GM19238 (cell line): Measurements from ENCODE around the gene SMG6.
"Not testable (repeated sequence)": the region's sequence is repeated elsewhere in the genome, so short reads cannot be mapped to it uniquely, and the experiment has no call there.

Source experiments
- DNase-seq: peaks from one replicate; pipeline ENCODE4 v3.0.0; 2011; ENCODE audit warnings: low spot score; ENCODE audit not compliant: insufficient read length

Gene SMG6

DNA sequence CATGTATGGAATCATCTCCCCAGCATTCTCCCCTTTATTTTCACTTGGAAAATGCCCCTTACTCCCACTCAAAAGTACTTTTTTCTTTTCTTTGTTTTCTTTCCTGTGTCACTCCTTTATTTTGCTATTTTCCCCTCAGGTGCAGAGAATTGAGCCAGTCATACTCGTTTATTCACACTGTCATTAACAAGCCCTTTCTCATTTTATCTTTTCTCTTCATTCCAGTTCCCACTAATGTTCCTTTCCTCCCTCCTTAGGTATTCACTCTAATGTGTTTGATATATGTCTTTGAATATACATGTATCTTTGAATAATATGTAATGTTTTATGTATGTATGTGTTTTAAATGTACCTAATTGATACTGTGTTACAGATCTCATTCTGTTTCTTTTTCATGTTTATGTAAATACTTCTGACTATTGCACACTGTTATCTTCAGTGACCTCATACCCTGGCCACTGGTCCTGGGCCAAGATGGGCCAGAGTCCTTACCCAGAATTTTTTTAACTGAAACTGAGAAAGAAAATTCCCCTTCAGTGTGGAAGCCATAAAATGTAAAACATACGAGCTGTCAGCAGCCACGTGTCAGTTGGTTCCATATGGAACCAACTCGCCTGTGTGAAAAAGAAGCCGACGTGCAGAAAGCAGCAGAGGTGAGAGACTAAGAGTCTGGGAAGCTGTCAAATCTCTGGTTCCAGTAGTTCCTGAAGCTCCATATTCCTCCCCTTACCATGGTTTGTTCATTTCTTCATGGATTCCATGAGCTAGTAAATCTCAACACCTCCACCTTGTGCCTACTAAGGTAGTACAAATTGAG is 6.0 kb upstream of the SMG6 start:
- DNase-seq: no peak

DNA sequence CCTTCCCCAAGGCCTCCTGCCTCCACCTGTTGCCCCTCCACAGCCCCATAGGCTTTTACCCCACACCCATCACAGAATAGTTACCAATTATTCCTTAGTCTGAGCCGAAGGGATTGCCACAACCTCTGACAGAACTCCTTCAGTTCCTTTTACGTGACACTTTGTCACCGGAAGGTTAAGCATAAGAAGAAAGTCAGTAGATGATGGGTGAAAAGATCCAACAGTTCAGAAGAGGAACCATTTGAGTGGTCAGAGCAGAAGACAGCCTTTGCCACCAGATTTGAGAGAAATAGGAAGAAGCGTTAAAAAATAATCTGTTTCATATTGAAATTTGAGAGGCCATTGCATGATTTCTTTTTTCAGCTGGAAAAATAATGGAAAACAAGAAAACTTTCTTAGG is 1.3 kb upstream of the SMG6 start:
- DNase-seq: no peak

DNA sequence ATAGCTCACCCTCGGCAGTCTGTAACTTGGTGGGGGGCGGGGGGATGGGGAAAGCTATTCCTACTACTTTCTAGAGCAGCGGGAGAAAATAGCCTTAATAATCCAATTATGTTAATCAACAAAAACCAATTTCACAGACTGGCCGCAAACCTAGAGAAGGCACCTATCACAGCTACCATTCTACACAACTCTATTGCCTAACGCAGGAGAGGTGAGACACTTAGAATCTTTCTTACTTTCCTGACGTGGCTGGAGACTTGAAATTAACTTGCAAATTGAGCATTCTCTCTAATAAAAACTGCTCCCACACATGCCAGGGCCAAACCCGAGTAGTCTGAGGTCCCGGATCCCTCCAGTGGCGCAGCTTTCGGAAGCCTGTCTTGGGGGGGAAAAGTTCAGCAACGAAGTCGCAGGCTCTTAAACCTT is 794 bp downstream of the SMG6 start:
- DNase-seq: no peak

DNA sequence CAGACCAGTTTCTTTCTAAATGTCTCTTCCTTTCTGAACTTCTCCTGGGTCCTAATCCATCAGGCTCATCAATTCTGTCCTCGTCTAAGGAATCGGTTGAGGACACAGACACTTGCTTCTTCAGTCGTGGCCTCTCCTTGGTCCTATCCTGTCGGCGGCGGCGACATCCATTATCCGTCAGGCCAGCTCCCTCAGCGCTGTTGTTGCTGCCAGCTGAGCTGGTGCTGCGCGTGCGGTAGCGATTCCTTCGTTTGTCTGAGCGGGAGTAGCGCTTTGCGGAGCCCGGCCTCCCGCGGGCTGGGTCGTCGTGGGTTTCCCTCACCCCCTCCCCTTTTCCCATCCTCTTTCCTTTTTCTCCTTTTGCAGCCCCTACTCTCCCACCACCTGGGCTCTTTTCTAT is 3.8 kb downstream of the SMG6 start:
- no peak for DNase-seq

DNA sequence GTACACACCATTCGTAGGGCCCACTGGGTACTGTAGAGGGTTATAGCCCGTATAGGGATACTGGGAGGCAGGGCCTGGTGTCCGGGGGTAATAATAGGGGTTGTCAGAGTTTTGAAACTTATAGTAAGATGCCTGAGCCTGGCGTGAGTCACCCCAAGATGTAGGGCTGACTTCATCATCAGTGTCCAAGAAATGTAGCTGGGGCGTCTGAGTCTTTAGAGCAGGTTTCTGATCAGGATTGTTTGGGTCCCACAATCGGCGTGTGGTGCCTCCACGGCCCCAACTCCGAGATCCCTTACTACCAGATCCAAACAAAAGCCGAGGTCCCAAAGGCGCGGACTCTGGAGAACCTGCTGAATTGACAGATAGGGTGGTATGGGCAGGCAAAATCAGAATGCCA is 4.4 kb downstream of the SMG6 start:
- DNase-seq: no peak

DNA sequence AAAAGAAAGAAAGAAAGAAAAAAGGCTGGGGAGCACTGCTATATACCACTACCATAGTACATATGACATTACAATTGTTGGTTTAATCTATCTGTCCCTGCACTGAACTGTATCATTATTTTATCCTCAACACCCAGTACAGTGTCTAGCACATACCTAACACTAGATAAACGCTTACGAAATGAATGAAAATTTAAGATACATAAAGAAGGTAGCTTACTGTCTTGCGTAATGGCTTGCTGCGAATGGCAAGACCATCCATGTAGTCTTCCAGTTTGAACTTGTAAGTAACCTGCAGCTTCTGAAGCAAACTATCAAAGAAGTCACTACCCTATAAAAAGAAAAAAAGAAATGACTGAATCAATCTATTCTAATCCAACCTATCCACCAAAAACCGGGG is 6.6 kb downstream of the SMG6 start:
- no peak for DNase-seq

- no peak for DNase-seq
Observed at GRCh38 chr17:2295575-2295974, 8.0 kb downstream of the SMG6 start.

GRCh38 chr17:2292100-2292499 is 11.5 kb downstream of the SMG6 start:
- DNase-seq: no peak

DNA sequence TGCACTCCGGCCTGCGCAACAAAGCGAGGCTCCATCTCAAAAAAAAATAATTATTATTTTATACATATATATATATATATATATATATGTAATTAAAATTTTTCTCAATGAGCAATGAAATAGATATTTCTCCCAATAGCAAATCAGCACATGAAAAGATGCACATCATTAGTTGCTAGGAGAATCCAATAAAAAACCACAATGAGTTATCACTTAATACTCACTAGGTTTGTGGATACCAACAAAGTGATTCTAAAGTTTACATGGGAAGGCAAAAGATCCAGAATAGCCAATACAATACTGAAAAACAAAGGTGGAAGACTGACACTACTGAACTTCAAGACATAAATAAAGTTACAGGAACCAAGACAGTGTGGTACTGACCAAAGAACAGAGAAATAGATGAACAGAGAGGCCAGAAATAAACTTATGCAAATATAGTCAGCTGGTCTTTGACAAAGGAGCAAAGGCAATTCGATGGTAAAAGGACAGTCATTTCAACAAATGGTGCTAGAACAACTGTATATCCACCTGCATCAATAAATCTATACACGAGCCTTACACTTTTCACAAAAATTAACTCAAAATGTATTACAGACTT is 13.6 kb downstream of the SMG6 start:
- no peak for DNase-seq

DNA sequence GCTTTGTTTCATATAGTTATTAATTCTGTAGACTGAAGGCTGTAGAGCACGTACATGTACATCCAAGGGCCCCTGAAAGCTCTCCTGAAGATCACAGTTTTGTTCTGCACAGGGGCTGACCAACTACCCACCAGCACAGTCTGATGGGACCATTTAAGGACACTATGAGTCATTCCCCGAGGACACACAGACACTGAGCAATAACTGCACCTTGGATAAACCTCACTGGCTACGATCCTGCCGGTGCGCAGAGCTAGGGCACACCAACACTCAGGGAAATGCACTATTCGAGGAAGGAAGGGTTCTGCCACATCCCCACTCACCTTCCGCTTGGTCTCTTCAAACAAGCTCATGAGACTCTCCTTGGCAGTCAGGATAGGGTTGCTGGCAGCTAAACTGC is 20.3 kb downstream of the SMG6 start:
- no peak for DNase-seq

- DNase-seq: peak; percentile 27
Observed at GRCh38 chr17:2282297-2282873, 21.2 kb downstream of the SMG6 start.

GRCh38 chr17:2279707-2280106 is 23.9 kb downstream of the SMG6 start:
- no peak for DNase-seq

DNA sequence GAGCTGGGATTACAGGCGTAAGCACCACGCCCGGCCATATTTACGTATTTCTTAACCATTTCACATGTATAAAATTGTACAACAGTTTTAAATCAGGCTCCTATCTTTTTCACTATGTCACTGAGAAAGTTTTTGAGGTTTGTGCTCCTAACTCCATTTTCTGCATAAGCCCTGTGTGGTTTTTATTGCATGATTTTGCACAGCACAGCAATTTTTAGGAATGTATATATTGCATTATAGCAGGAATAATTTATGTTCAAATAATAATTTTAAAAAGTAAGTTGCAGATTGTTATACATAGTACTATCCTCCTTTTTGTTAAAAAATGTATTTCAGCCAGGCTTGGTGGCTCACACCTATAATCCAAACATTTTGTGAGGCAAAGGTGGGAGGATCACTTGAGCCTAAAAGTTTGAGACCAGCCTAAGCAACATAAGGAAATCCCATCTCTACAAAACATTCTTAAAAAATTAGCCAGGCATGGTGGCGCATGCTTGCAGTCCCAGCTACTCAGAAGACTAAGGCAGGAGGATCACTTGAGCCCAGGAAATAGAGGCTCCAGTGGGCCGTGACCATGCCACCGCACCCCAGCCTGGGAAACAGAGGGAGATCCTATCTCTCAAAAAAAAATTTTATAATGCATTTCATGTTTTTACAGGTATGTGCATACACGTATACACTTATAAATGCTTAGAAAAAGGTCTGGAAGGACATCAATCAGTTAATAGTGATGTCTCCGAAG is 26.0 kb downstream of the SMG6 start:
- no peak for DNase-seq

DNA sequence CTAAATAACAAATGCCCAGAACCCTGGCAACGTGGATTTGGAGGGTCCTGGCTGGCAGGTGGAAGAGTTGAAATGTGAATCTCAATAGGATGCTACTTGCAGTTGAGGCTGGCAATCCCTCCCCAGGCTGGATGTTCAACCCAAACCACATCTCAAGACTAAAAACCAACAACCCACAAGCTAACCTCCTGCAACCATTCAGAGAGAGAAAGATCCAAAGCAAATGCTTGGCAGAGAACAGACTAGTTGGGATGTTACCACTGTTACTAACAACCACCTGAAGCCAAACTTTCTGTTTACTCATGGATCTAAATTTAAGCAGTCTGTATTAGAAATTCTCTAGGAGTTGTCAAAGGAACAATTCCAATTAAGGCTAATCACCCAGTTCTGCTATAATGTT is 27.9 kb downstream of the SMG6 start:
- no peak for DNase-seq

GRCh38 chr17:2274414-2274813 is 29.2 kb downstream of the SMG6 start:
- no peak for DNase-seq

DNA sequence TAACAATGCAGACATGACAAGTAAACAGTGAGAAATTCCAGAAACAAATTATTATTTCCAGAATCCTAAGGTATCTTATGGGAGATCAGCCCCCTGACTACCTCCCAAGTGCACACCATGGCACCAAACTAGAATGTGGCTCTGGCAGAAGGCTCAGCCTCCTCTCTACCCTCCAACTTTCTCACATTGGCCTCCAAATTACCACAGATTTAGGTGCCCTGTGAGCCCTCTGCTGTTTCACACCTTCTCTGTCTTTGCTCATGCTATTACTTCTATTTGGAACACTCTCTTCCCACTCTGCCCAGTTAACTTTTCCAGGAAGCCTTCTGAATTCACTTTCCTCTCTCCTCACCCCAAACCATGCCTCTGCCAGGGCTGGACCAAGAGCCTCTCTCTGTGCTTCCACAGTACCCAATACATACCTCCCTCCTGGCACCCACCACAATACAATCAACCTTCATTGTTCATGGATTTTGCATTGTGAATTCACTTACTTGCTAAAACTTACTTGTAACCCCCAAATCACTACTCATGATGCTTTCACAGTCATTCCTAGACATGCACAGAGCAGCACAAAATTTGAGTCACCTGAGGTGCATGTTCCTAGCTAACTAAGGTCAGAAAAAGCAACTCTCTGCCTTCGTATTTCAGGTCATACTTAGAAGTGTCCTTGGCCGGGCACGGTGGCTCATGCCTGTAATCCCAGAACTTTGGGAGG is 31.4 kb downstream of the SMG6 start:
- no peak for DNase-seq

DNA sequence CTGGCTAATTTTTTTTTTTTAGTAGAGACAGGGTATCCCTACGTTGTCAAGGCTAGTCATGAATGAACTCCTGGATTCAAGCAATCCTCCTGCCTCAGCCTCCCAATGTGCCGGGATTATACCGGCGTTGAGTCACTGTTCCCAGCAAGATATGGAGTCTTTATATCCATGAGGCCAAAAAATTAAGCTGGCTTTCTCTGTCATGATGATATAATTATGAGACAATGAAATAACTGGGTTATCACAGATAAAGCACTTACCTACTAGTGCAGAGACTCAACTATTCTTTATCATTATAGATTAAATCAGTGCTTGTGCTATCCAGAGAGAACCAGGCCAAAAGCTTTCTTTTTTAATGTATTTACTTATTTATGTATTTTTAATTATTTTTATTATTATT is 36.2 kb downstream of the SMG6 start:
- DNase-seq: no peak

DNA sequence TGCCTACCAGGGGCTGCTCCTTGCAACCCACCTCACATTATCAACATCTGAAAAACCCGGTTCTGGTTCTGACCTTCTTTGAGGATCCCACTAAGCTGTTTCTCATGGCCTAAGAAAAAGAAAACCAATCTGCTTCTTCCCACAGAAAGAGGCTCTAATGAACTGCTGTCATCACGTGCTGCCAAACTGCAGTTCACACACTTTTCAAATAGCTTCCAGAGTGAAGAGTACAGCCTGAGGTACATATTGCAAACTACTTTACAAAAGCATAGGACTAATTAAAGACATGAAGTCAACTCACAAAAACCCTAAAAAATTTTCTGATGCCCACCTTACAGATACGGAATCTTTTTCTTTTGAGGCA is 36.7 kb downstream of the SMG6 start:
- DNase-seq: no peak

GRCh38 chr17:2266045-2266864 is 37.3 kb downstream of the SMG6 start:
- peak; percentile 39 for DNase-seq

DNA sequence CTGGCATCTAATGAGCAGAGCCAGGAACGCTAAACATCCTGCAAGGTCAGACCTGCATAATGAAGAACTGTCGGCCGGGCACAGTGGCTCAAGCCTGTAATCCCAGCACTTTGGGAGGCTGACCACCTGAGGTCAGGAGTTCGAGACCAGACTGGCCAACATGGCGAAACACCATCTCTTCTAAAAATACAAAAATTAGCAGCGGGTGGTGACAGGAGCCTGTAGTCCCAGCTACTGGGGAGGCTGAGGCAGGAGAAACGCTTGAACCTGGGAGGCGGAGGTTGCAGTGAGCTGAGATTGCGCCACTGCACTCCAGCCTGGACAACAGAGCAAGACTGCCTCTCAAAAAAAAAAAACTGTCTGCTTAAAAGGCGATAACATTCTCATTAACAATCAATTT is 38.4 kb downstream of the SMG6 start:
- not testable (repeated sequence) for DNase-seq
